ENCODE data around the gene CDCP1. TPM values are rescaled to one million over a fixed set of nuclear protein-coding genes. Genes with fewer than 3 reads are reported as not detected.
"Not testable (repeated sequence)": the region's sequence is repeated elsewhere in the genome, so short reads cannot be mapped to it uniquely, and the experiment has no call there.

CDCP1 gene
- polyA plus RNA-seq, 3 donors, result 1.0 to 1.4 (median 1.4) TPM

DNA sequence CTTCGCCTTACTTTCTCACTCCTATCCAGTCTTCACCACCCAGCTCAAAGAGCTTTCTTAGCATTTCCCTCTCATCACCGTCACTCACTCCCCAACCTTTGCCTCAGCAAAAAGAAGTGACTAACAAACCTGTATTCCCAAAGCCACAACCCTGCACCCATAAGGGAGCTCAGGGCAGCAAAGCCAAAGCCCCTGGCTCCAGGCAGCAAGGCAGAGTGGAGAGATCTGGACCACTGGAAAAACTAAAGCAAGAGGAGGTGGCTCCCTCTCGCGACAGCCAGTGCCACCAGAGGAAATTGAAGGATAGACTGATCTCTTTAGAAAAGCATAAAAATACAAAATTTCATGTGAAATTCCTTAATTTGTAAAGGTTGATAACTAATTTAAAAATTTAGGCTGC, 25.1 kb upstream of the CDCP1 start:
- DNase-seq, result no peak

GRCh38 chr3:45170096-45170495, 23.9 kb upstream of the CDCP1 start:
- DNase-seq, result no peak

GRCh38 chr3:45169125-45169904, 23.1 kb upstream of the CDCP1 start:
- no peak for DNase-seq

- no peak for DNase-seq
Measured at GRCh38 chr3:45168451-45168850, 22.3 kb upstream of the CDCP1 start.

DNA sequence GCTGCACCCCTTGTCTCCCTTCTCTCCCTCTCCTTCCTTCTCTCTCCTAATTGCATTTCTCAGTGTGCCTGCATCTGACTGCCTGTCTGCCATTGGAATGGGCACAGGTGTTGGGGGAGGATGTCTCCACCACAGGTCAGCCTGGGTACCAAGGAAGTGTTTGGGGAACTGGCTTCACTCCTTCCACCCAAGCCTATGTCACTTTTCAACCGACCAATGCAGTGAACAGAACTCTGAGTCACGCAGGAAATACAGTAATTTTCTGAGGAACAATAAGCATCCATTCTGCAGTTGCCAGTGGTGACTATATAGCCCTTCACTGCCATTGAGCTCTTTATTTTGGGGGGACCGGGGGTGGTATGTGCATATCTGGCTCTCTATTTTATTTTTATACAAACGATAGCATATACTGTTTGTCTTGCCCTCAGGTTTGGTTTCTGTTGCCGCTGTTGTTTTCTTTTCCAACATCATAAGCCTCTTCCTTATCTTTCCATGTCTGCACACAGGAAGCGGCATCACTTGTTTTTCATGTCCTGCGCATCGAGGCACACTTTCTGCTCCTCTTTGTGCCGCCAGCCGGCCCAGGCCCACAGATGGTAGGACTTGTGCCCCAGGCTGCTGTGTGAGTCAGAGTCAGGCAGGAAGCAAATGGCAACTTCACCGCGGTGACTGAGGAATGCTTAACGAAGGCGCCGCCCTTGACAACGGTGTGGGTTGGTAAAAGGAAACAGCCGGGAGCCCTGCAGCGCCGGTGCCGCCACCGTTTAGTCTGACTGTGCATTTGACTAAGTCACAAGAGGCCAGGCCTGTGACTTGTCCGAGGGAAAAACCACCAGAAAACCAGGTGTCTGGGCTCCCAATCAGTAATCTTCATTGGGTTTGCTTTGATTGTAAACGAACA, 21.1 kb upstream of the CDCP1 start:
- peak; percentile 82 for DNase-seq

DNA sequence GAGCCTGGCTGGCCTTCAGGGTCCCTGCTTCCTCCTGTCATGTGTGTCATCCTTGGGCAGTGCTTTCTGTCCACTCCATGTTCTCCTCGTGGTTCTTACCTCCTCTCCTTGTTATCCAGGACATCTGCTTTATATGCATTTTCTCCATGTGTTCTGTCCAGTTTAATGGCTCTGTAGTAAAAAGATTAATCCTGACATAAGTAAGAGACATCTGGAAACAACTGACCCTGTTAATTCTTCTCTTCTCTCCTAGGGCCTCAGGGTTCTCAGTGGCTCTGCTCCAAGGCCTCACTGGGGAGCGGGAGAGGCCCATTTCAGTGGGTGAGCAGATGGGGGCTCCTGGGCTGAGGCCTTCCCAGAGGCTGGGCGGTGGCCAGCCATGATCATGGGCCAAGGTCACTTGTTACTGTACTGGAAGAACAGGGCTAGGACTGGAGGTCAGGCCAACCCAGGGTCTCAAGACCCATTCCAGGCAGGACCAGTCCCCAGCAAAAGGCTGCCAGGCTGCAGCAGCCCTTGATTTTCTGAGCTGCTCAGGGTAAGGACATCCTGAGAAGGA, 20.2 kb upstream of the CDCP1 start:
- no peak for DNase-seq

- no peak for DNase-seq
Measured at GRCh38 chr3:45165497-45166283, 19.5 kb upstream of the CDCP1 start.

- DNase-seq, result no peak
Measured at GRCh38 chr3:45164056-45164455, 17.9 kb upstream of the CDCP1 start.

DNA sequence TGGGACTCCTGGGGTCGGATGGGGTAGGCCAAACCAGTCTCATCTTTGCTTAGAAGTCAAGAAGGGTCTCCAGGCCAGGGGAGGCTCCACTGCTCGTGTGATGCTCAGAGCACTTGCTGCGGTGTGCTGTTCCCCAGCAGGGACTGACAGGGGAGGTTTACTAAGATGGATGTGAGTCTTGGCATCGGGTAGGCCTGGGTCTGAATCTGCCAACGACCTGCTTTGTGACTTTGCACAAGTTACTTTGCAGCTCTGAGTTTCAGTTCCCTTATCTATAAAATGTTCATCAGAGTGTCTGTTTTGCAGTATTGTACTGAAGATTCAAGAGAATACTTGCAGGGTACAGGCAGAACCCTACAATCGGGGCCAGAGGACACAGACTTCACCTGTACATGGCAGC, 17.3 kb upstream of the CDCP1 start:
- DNase-seq, result no peak

- DNase-seq, result no peak
Measured at GRCh38 chr3:45154641-45155147, 8.5 kb upstream of the CDCP1 start.

GRCh38 chr3:45153658-45154437, 7.7 kb upstream of the CDCP1 start:
- no peak for DNase-seq

DNA sequence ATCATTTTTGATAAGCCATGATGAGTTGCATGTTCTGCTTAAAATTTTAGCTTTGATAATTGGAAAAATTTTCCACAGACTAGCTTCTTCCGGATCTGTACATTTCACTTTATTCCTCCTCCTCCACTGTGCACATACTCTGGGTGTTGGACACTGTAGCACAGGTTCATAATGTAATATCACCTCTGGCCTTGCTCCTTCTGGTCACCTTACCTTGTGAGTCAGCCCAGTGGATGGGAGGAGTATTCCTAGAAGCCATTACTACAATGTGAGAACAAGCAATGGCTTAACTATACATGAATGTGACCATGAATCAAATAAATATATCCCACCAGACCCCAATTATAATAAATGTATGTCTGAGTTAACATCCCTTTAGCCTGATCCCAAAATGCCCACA, 6.1 kb upstream of the CDCP1 start:
- DNase-seq, result no peak

- DNase-seq, result no peak
Measured at GRCh38 chr3:45151100-45151499, 4.9 kb upstream of the CDCP1 start.

DNA sequence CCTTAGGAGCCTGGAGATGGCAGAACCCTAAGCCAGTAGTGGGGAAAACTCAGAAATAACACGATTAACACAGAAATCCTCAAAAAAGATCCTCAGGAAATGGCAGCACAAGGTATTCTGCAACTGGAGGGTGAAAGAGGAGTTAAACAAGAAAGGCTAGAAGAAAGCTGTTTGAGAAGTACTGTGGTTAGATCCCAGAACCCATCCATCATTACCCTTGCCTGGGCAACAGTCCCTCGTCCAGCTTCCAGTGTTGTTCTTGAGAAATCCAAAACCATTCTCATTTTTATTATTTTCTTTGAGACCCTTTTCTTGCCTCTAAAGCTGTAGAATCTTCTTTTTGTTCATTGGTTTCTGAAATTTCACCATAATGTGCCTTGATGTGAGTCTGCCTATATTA, 2.7 kb upstream of the CDCP1 start:
- no peak for DNase-seq

GRCh38 chr3:45145223-45145622, 955 bp downstream of the CDCP1 start:
- DNase-seq, result no peak

GRCh38 chr3:45143673-45144671, 2.2 kb downstream of the CDCP1 start:
- DNase-seq, result no peak

GRCh38 chr3:45140770-45141155, 5.4 kb downstream of the CDCP1 start:
- not testable (repeated sequence) for DNase-seq

DNA sequence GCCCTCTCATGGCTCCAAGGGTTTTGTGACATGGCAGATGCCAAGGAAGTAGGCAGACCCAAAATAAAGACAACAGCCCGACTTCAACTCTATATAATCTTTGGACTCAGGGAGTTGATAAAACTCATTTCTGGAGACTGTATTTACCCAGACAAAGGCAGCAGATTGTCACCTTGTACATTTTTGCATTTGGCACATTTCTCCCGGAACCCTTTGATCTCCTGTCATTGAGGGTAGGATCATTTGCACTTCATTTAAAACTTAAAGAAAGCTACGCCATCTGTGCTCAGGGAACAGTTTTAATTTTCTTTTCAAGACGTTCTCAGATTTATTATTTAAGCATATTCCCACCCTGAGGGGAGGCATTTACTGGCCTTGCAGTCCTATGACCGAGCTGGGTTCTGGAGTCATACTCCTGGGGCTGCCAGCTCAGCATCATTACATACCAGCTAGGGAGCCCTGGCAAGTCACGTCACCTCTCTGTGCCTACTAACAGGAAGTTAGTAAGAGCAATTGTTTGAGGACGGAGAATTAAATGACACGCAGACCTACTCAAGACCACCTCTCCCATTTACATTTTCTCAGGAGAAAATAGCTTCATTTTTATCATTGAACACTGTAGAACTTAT, 5.9 kb downstream of the CDCP1 start:
- no peak for DNase-seq

Measured in renal pelvis (tissue), 4 donors.